IMR-90 (cell line): ENCODE results near the gene MRPL34. TPM values are rescaled to one million over a fixed set of nuclear protein-coding genes. Genes with fewer than 3 reads are reported as not detected.

Experiments used
- ATAC-seq: fragments of 200-7000 bp; cut with Tn5 transposase; 2 replicates; pipeline ENCODE4 v1.9.1; 2020; ENCODE audit warnings: low read depth, mild to moderate bottlenecking, moderate library complexity
- BruUV-seq: library from RNA; stranded (reverse); fragments of 400-500 nt; replicated peaks from 2 replicates; lab custom pipeline; 2021; lab: Mats Ljungman, UMichigan
- CTCF ChIA-PET: fragments of 300-600 bp; formaldehyde crosslinking; extraction: SDS; loops from one replicate; lab custom pipeline; 2021; ENCODE audit warnings: antibody characterized with exemption; lab: Yijun Ruan, JAX
- POLR2A ChIA-PET: fragments of 300-600 bp; sonication (Branson Sonifier 250); formaldehyde crosslinking; loops from one replicate; lab custom pipeline; 2022; ENCODE audit warnings: antibody characterized with exemption; ENCODE audit not compliant: unreplicated experiment; lab: Charles Lee
- DNase-seq: peaks from one replicate; pipeline ENCODE4 v3.0.0; 2013
- H2AFZ ChIP-seq: replicated peaks from 2 replicates; pipeline ENCODE3; 2013; ENCODE audit warnings: low read length, mild to moderate bottlenecking; ENCODE audit not compliant: poor library complexity
- H2AK5ac ChIP-seq: 2 replicates; pipeline ENCODE4 v1.6.1; 2013; ENCODE audit warnings: low read depth, low read length, inconsistent platforms
- H2AK9ac ChIP-seq: replicated peaks from 2 replicates; pipeline ENCODE3; 2013; ENCODE audit warnings: mild to moderate bottlenecking, low read depth, low read length, moderate library complexity; ENCODE audit not compliant: poor library complexity
- H2BK120ac ChIP-seq: 2 replicates; pipeline ENCODE4 v1.6.1; 2013; ENCODE audit warnings: low read depth, low read length, inconsistent platforms
- H2BK15ac ChIP-seq: 3 replicates; pipeline ENCODE4 v1.6.1; 2013; ENCODE audit warnings: low read depth, low read length, inconsistent platforms
- H2BK20ac ChIP-seq: 2 replicates; pipeline ENCODE4 v1.6.1; 2013; ENCODE audit warnings: low read depth, mild to moderate bottlenecking, inconsistent platforms, low read length, moderate library complexity
- H2BK5ac ChIP-seq: 2 replicates; pipeline ENCODE4 v1.6.1; 2013; ENCODE audit warnings: mild to moderate bottlenecking, low read depth, low read length, inconsistent platforms; ENCODE audit not compliant: poor library complexity, severe bottlenecking
- H3K14ac ChIP-seq: replicated peaks from 2 replicates; pipeline ENCODE4 v1.6.1; 2013; ENCODE audit warnings: low read depth, low read length, inconsistent platforms
- H3K18ac ChIP-seq: 2 replicates; pipeline ENCODE4 v1.6.1; 2013; ENCODE audit warnings: low read depth, low read length, control low read depth
- H3K23ac ChIP-seq: 2 replicates; pipeline ENCODE4 v1.6.1; 2013; ENCODE audit warnings: low read depth, low read length, inconsistent platforms
- H3K27ac ChIP-seq: 2 replicates; pipeline ENCODE4 v1.5.1; 2013; ENCODE audit warnings: mild to moderate bottlenecking, control low read depth, low read length; ENCODE audit not compliant: insufficient read depth
- H3K27me3 ChIP-seq: 2 replicates; pipeline ENCODE4 v1.6.1; 2013; ENCODE audit warnings: low read length; ENCODE audit not compliant: control insufficient read depth, insufficient read depth
- H3K36me3 ChIP-seq: 2 replicates; pipeline ENCODE4 v1.6.1; 2013; ENCODE audit warnings: low read length, mixed read lengths; ENCODE audit not compliant: control insufficient read depth, insufficient read depth
- H3K4ac ChIP-seq: 2 replicates; pipeline ENCODE4 v1.6.1; 2013; ENCODE audit warnings: low read depth, low read length, inconsistent platforms
- H3K4me1 ChIP-seq: 2 replicates; pipeline ENCODE4 v1.6.1; 2013; ENCODE audit warnings: low read length, mixed read lengths; ENCODE audit not compliant: control insufficient read depth, insufficient read depth
- H3K4me2 ChIP-seq: 2 replicates; pipeline ENCODE4 v1.6.1; 2013; ENCODE audit warnings: low read depth, mild to moderate bottlenecking, control low read depth, low read length, moderate library complexity
- H3K4me3 ChIP-seq: 2 replicates; pipeline ENCODE4 v1.5.1; 2013; ENCODE audit warnings: low read depth, mild to moderate bottlenecking, control low read depth, low read length, moderate library complexity; ENCODE audit not compliant: insufficient read depth
- H3K56ac ChIP-seq: 2 replicates; pipeline ENCODE4 v1.6.1; 2013; ENCODE audit warnings: low read length, inconsistent platforms; ENCODE audit not compliant: insufficient read depth; ENCODE audit errors: extremely low read depth
- H3K79me1 ChIP-seq, 2 experiments: 2 replicates each; pipeline ENCODE4 v1.6.1; 2013; ENCODE audit warnings: low read length in 2 of 2, inconsistent platforms in 1 of 2, low read depth in 1 of 2
- H3K9ac ChIP-seq: 2 replicates; pipeline ENCODE4 v1.6.1; 2013; ENCODE audit warnings: low read depth, low read length, control low read depth
- H3K9me1 ChIP-seq: 2 replicates; pipeline ENCODE4 v1.6.1; 2013; ENCODE audit warnings: low read length, inconsistent platforms; ENCODE audit not compliant: insufficient read depth
- H3K9me3 ChIP-seq: 2 replicates; pipeline ENCODE4 v1.6.1; 2013; ENCODE audit warnings: low read length; ENCODE audit not compliant: control insufficient read depth, insufficient read depth
- H4K20me1 ChIP-seq: 2 replicates; pipeline ENCODE4 v1.6.1; 2013; ENCODE audit warnings: low read length, inconsistent platforms; ENCODE audit not compliant: insufficient read depth
- H4K5ac ChIP-seq: 2 replicates; pipeline ENCODE4 v1.6.1; 2013; ENCODE audit warnings: mild to moderate bottlenecking, low read depth, low read length, control low read depth
- H4K8ac ChIP-seq, 2 experiments: 2 replicates each; pipeline ENCODE4 v1.6.1; 2013; ENCODE audit warnings: low read depth in 2 of 2, low read length in 2 of 2, control low read depth in 1 of 2, inconsistent platforms in 1 of 2
- H4K91ac ChIP-seq: 2 replicates; pipeline ENCODE4 v1.6.1; 2013; ENCODE audit warnings: low read depth, low read length, inconsistent platforms; ENCODE audit not compliant: insufficient read depth
- BHLHE40 ChIP-seq: fragments of 150-350 bp; IDR thresholded peaks from 2 replicates; pipeline ENCODE4 v1.6.1; 2016; ENCODE audit warnings: mild to moderate bottlenecking, low read depth, low read length
- CEBPB ChIP-seq: IDR thresholded peaks from 2 replicates; pipeline ENCODE4 v1.6.1; 2012; ENCODE audit warnings: low read depth, low read length, improper control_type of control experiment
- CHD1 ChIP-seq: IDR thresholded peaks from 2 replicates; pipeline ENCODE4 v1.6.1; 2012; ENCODE audit warnings: low read depth, low read length, improper control_type of control experiment
- ELK1 ChIP-seq: fragments of 150-350 bp; IDR thresholded peaks from 2 replicates; pipeline ENCODE4 v1.6.1; 2016; ENCODE audit warnings: low read depth, mild to moderate bottlenecking, low read length, moderate library complexity, borderline replicate concordance
- FOS ChIP-seq: fragments of 150-350 bp; IDR thresholded peaks from 2 replicates; pipeline ENCODE4 v1.6.1; 2016; ENCODE audit warnings: low read depth, low read length
- MAZ ChIP-seq: IDR thresholded peaks from 2 replicates; pipeline ENCODE4 v1.6.1; 2012; ENCODE audit warnings: low read depth, mild to moderate bottlenecking, low read length, improper control_type of control experiment, moderate library complexity, borderline replicate concordance
- NFE2L2 ChIP-seq: fragments of 150-350 bp; IDR thresholded peaks from 2 replicates; pipeline ENCODE4 v1.6.1; 2016; ENCODE audit warnings: low read depth, mild to moderate bottlenecking, low read length
- POLR2A ChIP-seq: IDR thresholded peaks from 2 replicates; pipeline ENCODE4 v1.6.1; 2012; ENCODE audit warnings: mild to moderate bottlenecking, low read depth, low read length
- RCOR1 ChIP-seq: IDR thresholded peaks from 2 replicates; pipeline ENCODE4 v1.6.1; 2012; ENCODE audit warnings: mild to moderate bottlenecking, low read length, improper control_type of control experiment; ENCODE audit not compliant: insufficient replicate concordance
- RFX5 ChIP-seq: IDR thresholded peaks from 2 replicates; pipeline ENCODE4 v1.8.0; 2012; ENCODE audit warnings: low read depth, mild to moderate bottlenecking, low read length, moderate library complexity
- WGBS, 2 experiments: methylation state at CpG; one replicate each; pipeline versions ENCODE4 v1.1.5 to v1.1.7; 2013; ENCODE audit warnings: missing lambda C conversion rate in 2 of 2; ENCODE audit not compliant: insufficient read length in 1 of 2; ENCODE audit errors: extremely low coverage in 2 of 2; 5-methylcytosine and 5-hydroxymethylcytosine counted together
- dilution Hi-C: fragments of 300-500 bp; cut with HindIII; formaldehyde crosslinking; loops from one replicate; pipeline ENCODE4 v1.14.3; 2018; ENCODE audit warnings: low sequenced_read_pairs; ENCODE audit not compliant: unreplicated experiment
- in situ Hi-C: fragments of 300-500 bp; cut with MboI; formaldehyde crosslinking; loops from 3 replicates; pipeline ENCODE4 v1.14.3; 2019; ENCODE audit warnings: low sequenced_read_pairs, inconsistent platforms, mixed read lengths
- intact Hi-C: fragments of 100-400 bp; cut with micrococcal nuclease; formaldehyde crosslinking; loops from 2 replicates; pipeline ENCODE4 v1.10.0; 2022
- polyA plus RNA-seq, 3 experiments: library from polyadenylated mRNA; depleted of rRNA; stranded (reverse); fragments of >200 nt; gene quantifications; 2 replicates each; pipeline ENCODE4 v1.2.3, GENCODE V29; 2012; ENCODE audit warnings: low replicate concordance in 1 of 3
- total RNA-seq: library from RNA; depleted of rRNA; stranded (reverse); fragments of >200 nt; gene quantifications from 2 replicates; pipeline ENCODE4 v1.2.3, GENCODE V29; 2012

The MRPL34 gene
- total and polyA plus RNA-seq, 2 of the 4 experiments (the other 2 are of a cell fraction), result 7.3 to 37.0 TPM

GRCh38 chr19:17340302-17340870 lies 34.7 kb downstream of the MRPL34 start:
- no TSS peak for BruUV-seq

More at GRCh38 chr19:17340302-17340870, 34.7 kb downstream of the MRPL34 start:
- H3K4ac ChIP-seq, result no peak overlapping the region
- H3K4me1 ChIP-seq, result peaks cover 4% of the 10 kb centered on the region
- no peak overlapping the region for H3K56ac ChIP-seq
- H2BK5ac ChIP-seq, result no peak overlapping the region
- dilution Hi-C loops (no loop called here), intact Hi-C loops (no loop called here), in situ Hi-C loops (no loop called here)
- no peak overlapping the region for H2AK5ac ChIP-seq
- no peak overlapping the region for H4K91ac ChIP-seq
- H3K4me2 ChIP-seq, result no peak overlapping the region
- TF ChIP-seq CHD1 (no peak), POLR2A (no peak), FOS (no peak), CEBPB (no peak), MAZ (no peak), RFX5 (no peak), ELK1 (no peak), BHLHE40 (no peak), NFE2L2 (no peak), RCOR1 (no peak)
- H3K27me3 ChIP-seq, result no peaks in the 10 kb centered on the region
- no peak overlapping the region for H2AK9ac ChIP-seq
- H4K8ac ChIP-seq, result no peak overlapping the region
- H4K20me1 ChIP-seq, result no peaks in the 10 kb centered on the region
- ATAC-seq (no peak), DNase-seq (no peak)
- H3K27ac ChIP-seq, result no peak overlapping the region
- H3K4me3 ChIP-seq, result no peak overlapping the region
- no peak overlapping the region for H4K5ac ChIP-seq
- no peak overlapping the region for H2AFZ ChIP-seq
- H3K9ac ChIP-seq, result no peak overlapping the region
- peaks cover 7 to 18% of the 10 kb centered on the region in 2 experiments; a peak in 3 of 4 replicates for H3K79me1 ChIP-seq
- WGBS, 2 experiments, result 79% methylated on average over 7 of the region's 21 CpGs; no CpG with 5 or more reads in 1 of the 2 experiments
- no peak overlapping the region for H2BK20ac ChIP-seq
- CTCF ChIA-PET, result no interaction called here
- POLR2A ChIA-PET, result no interaction called here
- no peak overlapping the region for H2BK15ac ChIP-seq
- H3K9me3 ChIP-seq, result no peaks in the 10 kb centered on the region
- no peak overlapping the region for H2BK120ac ChIP-seq
- H3K14ac ChIP-seq, result no peak overlapping the region
- no peak overlapping the region for H3K23ac ChIP-seq
- peaks cover 5% of the 10 kb centered on the region; the same call in 1 of the 2 replicates for H3K36me3 ChIP-seq
- no peak overlapping the region for H3K18ac ChIP-seq
- no peaks in the 10 kb centered on the region for H3K9me1 ChIP-seq
